ENCODE measurements around the gene GNL3L. TPM values are rescaled to one million over a fixed set of nuclear protein-coding genes. Genes with fewer than 3 reads are reported as not detected.

GNL3L gene, protein sequence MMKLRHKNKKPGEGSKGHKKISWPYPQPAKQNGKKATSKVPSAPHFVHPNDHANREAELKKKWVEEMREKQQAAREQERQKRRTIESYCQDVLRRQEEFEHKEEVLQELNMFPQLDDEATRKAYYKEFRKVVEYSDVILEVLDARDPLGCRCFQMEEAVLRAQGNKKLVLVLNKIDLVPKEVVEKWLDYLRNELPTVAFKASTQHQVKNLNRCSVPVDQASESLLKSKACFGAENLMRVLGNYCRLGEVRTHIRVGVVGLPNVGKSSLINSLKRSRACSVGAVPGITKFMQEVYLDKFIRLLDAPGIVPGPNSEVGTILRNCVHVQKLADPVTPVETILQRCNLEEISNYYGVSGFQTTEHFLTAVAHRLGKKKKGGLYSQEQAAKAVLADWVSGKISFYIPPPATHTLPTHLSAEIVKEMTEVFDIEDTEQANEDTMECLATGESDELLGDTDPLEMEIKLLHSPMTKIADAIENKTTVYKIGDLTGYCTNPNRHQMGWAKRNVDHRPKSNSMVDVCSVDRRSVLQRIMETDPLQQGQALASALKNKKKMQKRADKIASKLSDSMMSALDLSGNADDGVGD
- 12.0 TPM for polyA plus RNA-seq (2012; ENCODE audit: insufficient read length, low read depth)

DNA sequence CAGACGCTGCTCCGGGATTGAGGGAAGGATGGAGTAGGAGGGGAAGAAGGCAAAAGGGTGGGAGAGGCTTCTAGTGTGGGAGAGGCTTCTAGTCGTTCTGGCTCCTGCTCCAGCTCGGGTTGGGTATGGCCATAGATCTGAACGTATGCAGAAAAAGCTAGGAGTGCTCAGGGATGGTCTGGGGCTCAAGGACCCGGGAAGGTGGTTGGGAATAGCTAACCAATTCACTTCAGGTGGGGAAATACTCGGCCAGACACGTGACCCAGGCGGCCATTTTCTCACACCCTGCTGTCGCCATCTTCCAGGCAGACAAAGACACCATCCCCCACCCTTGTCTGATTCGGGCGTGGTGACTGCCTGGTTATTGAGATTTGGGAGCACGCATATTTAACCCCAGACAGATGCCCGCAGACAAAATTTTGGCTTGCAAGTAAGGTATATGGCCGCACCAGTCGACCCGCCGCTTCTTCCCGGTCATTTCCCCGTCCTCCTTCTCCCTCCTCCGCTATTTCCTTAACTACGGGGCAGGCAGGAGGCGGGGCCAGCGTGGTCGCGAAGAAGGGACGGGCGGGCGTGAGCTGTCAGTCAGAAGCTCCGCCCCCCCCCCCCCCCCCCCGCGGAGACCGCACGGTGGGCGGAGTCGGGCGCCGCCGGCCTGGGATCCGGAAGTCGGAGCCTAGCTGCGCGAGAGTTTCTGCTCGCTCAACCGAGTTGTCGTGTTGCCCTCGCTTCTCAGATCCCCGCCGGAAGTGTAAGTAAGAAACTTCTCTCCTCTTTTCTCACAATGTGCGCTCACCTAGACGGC lies at the start of gene GNL3L:
Gene GNL3L, plus strand, starts transcription at position 668 of the 805 bp plus-strand sequence. CDS start 2,348 bp downstream, outside the sequence.
- TF ChIP-seq POLR2AphosphoS5 (IDR thresholded peaks at IDR 0.05; ENCODE audit: low read depth, low read length): peak; percentile 75
- no peak for TF ChIP-seq FOXP2 (optimal IDR thresholded peaks at IDR 0.05; ENCODE audit: borderline replicate concordance, extremely low read depth, extremely low read length, insufficient read depth)
- TF ChIP-seq, protein P1, sequence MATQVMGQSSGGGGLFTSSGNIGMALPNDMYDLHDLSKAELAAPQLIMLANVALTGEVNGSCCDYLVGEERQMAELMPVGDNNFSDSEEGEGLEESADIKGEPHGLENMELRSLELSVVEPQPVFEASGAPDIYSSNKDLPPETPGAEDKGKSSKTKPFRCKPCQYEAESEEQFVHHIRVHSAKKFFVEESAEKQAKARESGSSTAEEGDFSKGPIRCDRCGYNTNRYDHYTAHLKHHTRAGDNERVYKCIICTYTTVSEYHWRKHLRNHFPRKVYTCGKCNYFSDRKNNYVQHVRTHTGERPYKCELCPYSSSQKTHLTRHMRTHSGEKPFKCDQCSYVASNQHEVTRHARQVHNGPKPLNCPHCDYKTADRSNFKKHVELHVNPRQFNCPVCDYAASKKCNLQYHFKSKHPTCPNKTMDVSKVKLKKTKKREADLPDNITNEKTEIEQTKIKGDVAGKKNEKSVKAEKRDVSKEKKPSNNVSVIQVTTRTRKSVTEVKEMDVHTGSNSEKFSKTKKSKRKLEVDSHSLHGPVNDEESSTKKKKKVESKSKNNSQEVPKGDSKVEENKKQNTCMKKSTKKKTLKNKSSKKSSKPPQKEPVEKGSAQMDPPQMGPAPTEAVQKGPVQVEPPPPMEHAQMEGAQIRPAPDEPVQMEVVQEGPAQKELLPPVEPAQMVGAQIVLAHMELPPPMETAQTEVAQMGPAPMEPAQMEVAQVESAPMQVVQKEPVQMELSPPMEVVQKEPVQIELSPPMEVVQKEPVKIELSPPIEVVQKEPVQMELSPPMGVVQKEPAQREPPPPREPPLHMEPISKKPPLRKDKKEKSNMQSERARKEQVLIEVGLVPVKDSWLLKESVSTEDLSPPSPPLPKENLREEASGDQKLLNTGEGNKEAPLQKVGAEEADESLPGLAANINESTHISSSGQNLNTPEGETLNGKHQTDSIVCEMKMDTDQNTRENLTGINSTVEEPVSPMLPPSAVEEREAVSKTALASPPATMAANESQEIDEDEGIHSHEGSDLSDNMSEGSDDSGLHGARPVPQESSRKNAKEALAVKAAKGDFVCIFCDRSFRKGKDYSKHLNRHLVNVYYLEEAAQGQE (IDR thresholded peaks at IDR 0.05; ENCODE audit: insufficient read depth in 1 of 2, low read depth in 2 of 2, low read length in 2 of 2): no peak
- peak; percentile 72; the same call in 1 of the 2 replicates for TF ChIP-seq SIN3A (IDR thresholded peaks at IDR 0.05; ENCODE audit: borderline replicate concordance, insufficient read depth, low read length)
- peak; percentile 69 for TF ChIP-seq TAF1 (IDR thresholded peaks at IDR 0.05; ENCODE audit: borderline replicate concordance, insufficient read depth, low read length)

DNA sequence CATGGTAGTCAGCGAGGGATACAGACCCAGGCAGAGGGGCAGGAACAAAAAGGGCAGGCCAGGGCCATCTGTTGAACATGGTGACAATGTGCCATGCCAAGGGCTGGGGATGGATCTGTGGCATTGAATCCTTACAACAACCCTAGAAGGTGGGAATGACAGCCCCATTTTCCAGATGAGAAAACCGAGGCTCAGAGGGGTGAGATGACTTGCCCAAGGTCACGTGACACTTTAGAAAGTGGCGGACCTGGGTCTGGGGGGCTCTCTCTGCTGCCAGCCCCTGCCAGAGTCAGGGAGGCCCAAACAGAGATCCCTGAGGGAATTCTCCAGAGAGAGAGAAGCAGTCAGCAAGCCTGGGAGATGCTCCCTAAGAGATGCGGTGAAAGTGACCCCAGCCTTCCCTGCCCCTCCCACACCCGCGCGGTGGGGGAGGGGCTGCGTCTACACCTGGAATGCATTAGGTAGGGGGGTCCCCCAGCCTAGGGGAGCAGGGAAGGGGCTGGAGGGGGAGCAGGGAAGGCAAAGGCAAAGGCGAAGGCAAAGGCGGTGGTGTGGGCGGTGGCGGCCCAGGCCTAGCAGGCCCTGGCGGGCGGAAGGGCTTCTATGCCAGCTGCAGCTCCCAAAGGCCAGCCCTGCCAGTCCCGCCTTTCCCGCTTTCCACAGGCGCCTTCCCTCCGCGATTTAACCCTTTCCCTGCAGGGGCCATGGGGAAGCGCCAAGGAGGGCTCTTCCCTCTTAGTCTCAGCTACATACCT lies 47.0 kb upstream of the GNL3L start:
- TF ChIP-seq SIN3A (IDR thresholded peaks at IDR 0.05; ENCODE audit: borderline replicate concordance, insufficient read depth, low read length) (no peak), POLR2AphosphoS5 (IDR thresholded peaks at IDR 0.05; ENCODE audit: low read depth, low read length) (no peak), TAF1 (IDR thresholded peaks at IDR 0.05; ENCODE audit: borderline replicate concordance, insufficient read depth, low read length) (no peak), FOXP2 (optimal IDR thresholded peaks at IDR 0.05; ENCODE audit: borderline replicate concordance, extremely low read depth, extremely low read length, insufficient read depth) (no peak)
- TF ChIP-seq, protein P1 (IDR thresholded peaks at IDR 0.05; ENCODE audit: insufficient read depth in 1 of 2, low read depth in 2 of 2, low read length in 2 of 2): no peak

DNA sequence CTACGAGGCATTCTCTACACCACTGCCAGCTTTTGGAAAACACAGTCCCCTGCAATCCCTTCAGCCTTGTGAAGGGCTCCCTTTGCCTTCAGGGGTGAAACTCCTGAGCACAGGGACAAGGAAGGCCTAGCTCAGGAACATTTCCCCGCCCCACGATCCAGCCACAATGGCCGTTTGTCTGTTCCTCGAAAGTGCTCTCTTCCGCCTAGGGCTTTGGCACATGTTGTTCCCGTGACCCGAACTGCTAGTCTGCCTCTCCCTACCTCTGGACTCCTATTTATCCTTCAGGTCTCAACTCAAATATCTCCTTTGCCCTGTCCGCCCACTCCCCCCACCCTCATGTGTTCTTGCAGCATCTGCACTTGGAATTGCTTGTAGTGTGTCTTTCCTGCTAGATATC lies 46.1 kb upstream of the GNL3L start:
- TF ChIP-seq FOXP2 (optimal IDR thresholded peaks at IDR 0.05; ENCODE audit: borderline replicate concordance, extremely low read depth, extremely low read length, insufficient read depth) (no peak), TAF1 (IDR thresholded peaks at IDR 0.05; ENCODE audit: borderline replicate concordance, insufficient read depth, low read length) (no peak), SIN3A (IDR thresholded peaks at IDR 0.05; ENCODE audit: borderline replicate concordance, insufficient read depth, low read length) (no peak), POLR2AphosphoS5 (IDR thresholded peaks at IDR 0.05; ENCODE audit: low read depth, low read length) (no peak)
- TF ChIP-seq, protein P1 (IDR thresholded peaks at IDR 0.05; ENCODE audit: insufficient read depth in 1 of 2, low read depth in 2 of 2, low read length in 2 of 2): no peak

- TF ChIP-seq, protein P1 (IDR thresholded peaks at IDR 0.05; ENCODE audit: insufficient read depth in 1 of 2, low read depth in 2 of 2, low read length in 2 of 2): no peak
- TF ChIP-seq SIN3A (IDR thresholded peaks at IDR 0.05; ENCODE audit: borderline replicate concordance, insufficient read depth, low read length): no peak
- no peak for TF ChIP-seq TAF1 (IDR thresholded peaks at IDR 0.05; ENCODE audit: borderline replicate concordance, insufficient read depth, low read length)
- no peak for TF ChIP-seq FOXP2 (optimal IDR thresholded peaks at IDR 0.05; ENCODE audit: borderline replicate concordance, extremely low read depth, extremely low read length, insufficient read depth)
- TF ChIP-seq POLR2AphosphoS5 (IDR thresholded peaks at IDR 0.05; ENCODE audit: low read depth, low read length): no peak
Measured at GRCh38 chrX:54484666-54485065, 45.4 kb upstream of the GNL3L start.

All from PFSK-1 (cell line).